ENCODE data around the gene CRY1. TPM values are rescaled to one million over a fixed set of nuclear protein-coding genes. Genes with fewer than 3 reads are reported as not detected.
A peak's percentile ranks its signal among the peaks of the same experiment; 100 is the strongest.

CRY1 gene
- total RNA-seq, 1 experiment from 2014 or later: 19.4 TPM

DNA sequence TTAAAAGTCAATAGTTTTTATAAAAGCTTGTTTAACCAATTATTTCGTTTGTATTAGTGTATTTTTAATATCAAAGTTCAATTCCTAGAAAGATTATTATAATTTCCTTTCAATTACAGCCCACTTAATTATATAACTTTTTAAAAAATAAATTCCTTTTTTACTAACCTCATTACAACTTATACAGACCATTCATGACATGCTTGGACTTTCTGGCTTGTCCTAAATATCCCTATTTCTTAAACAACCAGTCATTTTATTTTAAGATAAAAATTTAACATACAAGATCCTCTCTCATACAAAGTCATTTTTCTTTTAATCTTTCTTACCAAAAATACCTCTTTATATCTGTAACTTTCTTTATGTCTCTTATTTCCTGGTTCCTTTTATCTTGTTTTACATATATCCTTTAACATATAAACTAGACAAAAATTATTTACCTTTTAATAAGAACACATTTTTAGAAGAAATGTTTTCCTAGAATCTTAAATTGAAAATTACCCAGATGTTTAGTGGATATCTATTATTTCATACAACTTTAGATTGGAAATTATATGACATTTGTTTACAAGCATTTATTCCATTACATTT, 148.0 kb downstream of the CRY1 start:
- intact Hi-C loops (cut with micrococcal nuclease; ENCODE audit: unreplicated experiment): no loop called here
- BruUV-seq (replicated peaks): no TSS peak
- peaks cover 30% of the 10 kb centered on the region for H3K9me3 ChIP-seq
- no peak overlapping the region for H3K4me3 ChIP-seq (ENCODE audit: low read depth, low read length)
- peaks cover 4% of the 10 kb centered on the region for H3K27me3 Mint-ChIP-seq (ENCODE audit: insufficient read depth, unreplicated experiment)
- TF ChIP-seq, protein P1, sequence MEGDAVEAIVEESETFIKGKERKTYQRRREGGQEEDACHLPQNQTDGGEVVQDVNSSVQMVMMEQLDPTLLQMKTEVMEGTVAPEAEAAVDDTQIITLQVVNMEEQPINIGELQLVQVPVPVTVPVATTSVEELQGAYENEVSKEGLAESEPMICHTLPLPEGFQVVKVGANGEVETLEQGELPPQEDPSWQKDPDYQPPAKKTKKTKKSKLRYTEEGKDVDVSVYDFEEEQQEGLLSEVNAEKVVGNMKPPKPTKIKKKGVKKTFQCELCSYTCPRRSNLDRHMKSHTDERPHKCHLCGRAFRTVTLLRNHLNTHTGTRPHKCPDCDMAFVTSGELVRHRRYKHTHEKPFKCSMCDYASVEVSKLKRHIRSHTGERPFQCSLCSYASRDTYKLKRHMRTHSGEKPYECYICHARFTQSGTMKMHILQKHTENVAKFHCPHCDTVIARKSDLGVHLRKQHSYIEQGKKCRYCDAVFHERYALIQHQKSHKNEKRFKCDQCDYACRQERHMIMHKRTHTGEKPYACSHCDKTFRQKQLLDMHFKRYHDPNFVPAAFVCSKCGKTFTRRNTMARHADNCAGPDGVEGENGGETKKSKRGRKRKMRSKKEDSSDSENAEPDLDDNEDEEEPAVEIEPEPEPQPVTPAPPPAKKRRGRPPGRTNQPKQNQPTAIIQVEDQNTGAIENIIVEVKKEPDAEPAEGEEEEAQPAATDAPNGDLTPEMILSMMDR (IDR thresholded peaks at IDR 0.05; ENCODE audit: insufficient read depth in 1 of 2, low read depth in 1 of 2, low read length in 1 of 2, severe bottlenecking in 1 of 2, unreplicated experiment in 1 of 2): no peak
- H3K9me3 Mint-ChIP-seq (ENCODE audit: unreplicated experiment): peaks cover 27% of the 10 kb centered on the region
- H3K4me1 ChIP-seq: peaks cover 5% of the 10 kb centered on the region; the same call in 1 of the 2 replicates
- peaks cover 9% of the 10 kb centered on the region for H3K4me1 Mint-ChIP-seq (ENCODE audit: low read depth, unreplicated experiment)
- H3K4me3 Mint-ChIP-seq (ENCODE audit: unreplicated experiment): no peak overlapping the region
- no peaks in the 10 kb centered on the region for H3K27me3 ChIP-seq (replicated peaks; ENCODE audit: control insufficient read depth, insufficient read depth, low read length)
- no peak overlapping the region for H3K27ac Mint-ChIP-seq (ENCODE audit: unreplicated experiment)
- peak in 1 of 2 experiments; percentile 5 for DNase-seq
- POLR2A ChIA-PET: no interaction called here
- H3K36me3 Mint-ChIP-seq (ENCODE audit: insufficient read depth, unreplicated experiment): no peaks in the 10 kb centered on the region
- no peaks in the 10 kb centered on the region for H3K36me3 ChIP-seq (ENCODE audit: control insufficient read depth, insufficient read depth, low read length)
- CTCF ChIA-PET: no interaction called here

DNA sequence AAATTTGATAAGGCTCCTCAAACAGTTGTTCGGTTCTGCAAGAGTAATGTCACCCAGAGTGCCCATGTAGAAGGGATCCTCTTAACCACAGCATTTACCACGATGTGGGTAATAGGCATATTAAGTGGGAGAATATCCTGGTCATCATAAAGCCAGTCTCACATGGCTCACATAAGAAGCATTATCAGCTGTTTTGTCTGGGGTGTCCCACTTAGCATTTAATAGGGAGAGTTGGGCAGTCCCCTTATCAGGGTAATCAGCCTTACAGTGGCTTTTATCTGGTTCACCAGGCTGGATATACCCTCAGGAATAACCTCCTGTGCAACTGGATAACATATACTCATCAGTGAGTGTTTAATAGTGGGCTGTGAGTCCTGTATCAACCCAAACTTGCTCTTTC, 150.6 kb downstream of the CRY1 start:
- Mint-ChIP-seq H3K9me3 (ENCODE audit: unreplicated experiment) (peaks cover 11% of the 10 kb centered on the region), H3K4me3 (ENCODE audit: unreplicated experiment) (no peak overlapping the region), H3K4me1 (ENCODE audit: low read depth, unreplicated experiment) (peaks cover 9% of the 10 kb centered on the region), H3K27ac (ENCODE audit: unreplicated experiment) (no peak overlapping the region), H3K36me3 (ENCODE audit: insufficient read depth, unreplicated experiment) (no peaks in the 10 kb centered on the region), H3K27me3 (ENCODE audit: insufficient read depth, unreplicated experiment) (no peaks in the 10 kb centered on the region)
- Histone ChIP-seq H3K36me3 (ENCODE audit: control insufficient read depth, insufficient read depth, low read length) (no peaks in the 10 kb centered on the region), H3K4me1 (peaks cover 5% of the 10 kb centered on the region; the same call in 1 of the 2 replicates), H3K27me3 (replicated peaks; ENCODE audit: control insufficient read depth, insufficient read depth, low read length) (no peaks in the 10 kb centered on the region), H3K9me3 (peaks cover 24% of the 10 kb centered on the region), H3K4me3 (ENCODE audit: low read depth, low read length) (no peak overlapping the region)
- no TSS peak for BruUV-seq (replicated peaks)
- ChIA-PET CTCF (interaction anchor here (1.6 kb wide), 1 partner anchor 13 kb away, joined by 7 read pairs; the partner anchor contains the start of gene TMEM263), POLR2A (no interaction called here)
- intact Hi-C loops (cut with micrococcal nuclease; ENCODE audit: unreplicated experiment): no loop called here
- TF ChIP-seq, protein P1 (IDR thresholded peaks at IDR 0.05; ENCODE audit: insufficient read depth in 1 of 2, low read depth in 1 of 2, low read length in 1 of 2, severe bottlenecking in 1 of 2, unreplicated experiment in 1 of 2): no peak
- no peak for DNase-seq

DNA sequence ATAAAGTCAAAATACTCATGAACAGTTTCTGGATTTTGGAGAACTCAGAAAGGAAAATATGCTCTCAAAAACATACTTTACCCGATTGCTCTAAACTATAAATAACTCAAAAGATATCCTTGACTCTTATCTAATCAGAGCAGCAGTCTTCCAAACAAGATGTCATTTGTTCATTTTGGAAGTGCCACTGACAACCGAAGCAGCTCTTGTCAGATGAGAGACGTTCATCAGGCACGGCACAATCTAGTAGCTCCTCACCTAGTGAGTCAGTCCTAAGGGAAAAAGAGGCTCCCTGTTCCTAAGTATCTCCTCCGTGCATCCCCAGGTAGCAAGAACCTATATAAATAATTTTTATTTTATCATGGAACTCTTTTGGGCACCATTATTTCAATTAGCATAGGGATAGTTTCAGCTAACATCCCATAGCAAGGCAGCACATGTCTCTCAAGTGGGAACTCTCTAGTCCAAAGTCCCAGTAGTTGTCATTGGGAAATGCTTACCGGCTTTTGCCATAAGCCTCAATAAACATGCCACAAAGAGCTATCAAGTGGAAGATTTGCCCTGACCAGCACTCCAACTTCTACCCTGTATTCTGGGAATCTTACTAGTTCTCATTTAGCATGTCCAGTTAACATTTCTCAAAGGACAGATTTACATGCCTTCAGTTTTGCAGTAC, 151.7 kb downstream of the CRY1 start:
- Mint-ChIP-seq H3K36me3 (ENCODE audit: insufficient read depth, unreplicated experiment) (no peaks in the 10 kb centered on the region), H3K4me1 (ENCODE audit: low read depth, unreplicated experiment) (peaks cover 9% of the 10 kb centered on the region), H3K4me3 (ENCODE audit: unreplicated experiment) (no peak overlapping the region), H3K27ac (ENCODE audit: unreplicated experiment) (no peak overlapping the region), H3K9me3 (ENCODE audit: unreplicated experiment) (peaks cover 9% of the 10 kb centered on the region), H3K27me3 (ENCODE audit: insufficient read depth, unreplicated experiment) (no peaks in the 10 kb centered on the region)
- Histone ChIP-seq H3K36me3 (ENCODE audit: control insufficient read depth, insufficient read depth, low read length) (no peaks in the 10 kb centered on the region), H3K4me3 (ENCODE audit: low read depth, low read length) (no peak overlapping the region), H3K9me3 (peaks cover 24% of the 10 kb centered on the region), H3K4me1 (peaks cover 5% of the 10 kb centered on the region; the same call in 1 of the 2 replicates), H3K27me3 (replicated peaks; ENCODE audit: control insufficient read depth, insufficient read depth, low read length) (no peaks in the 10 kb centered on the region)
- intact Hi-C loops (cut with micrococcal nuclease; ENCODE audit: unreplicated experiment): no loop called here
- BruUV-seq (replicated peaks): no TSS peak
- ChIA-PET POLR2A (interaction anchor here (1.3 kb wide), 1 partner anchor 14 kb away, joined by 12 read pairs; the partner anchor contains the start of gene TMEM263), CTCF (interaction anchor here (0.5 to 1.6 kb wide), 2 partner anchors 10 to 14 kb away, joined by 3 to 7 read pairs; partner anchors contain the start of gene TMEM263)
- DNase-seq: peak in 1 of 2 experiments; percentile 24
- TF ChIP-seq, protein P1 (IDR thresholded peaks at IDR 0.05; ENCODE audit: insufficient read depth in 1 of 2, low read depth in 1 of 2, low read length in 1 of 2, severe bottlenecking in 1 of 2, unreplicated experiment in 1 of 2): no peak

Other genes with a start within 250 kb of the CRY1 start
- gene TMEM263, start 137.6 kb downstream of the CRY1 start, total RNA-seq (2022): 31.6 and 32.7 TPM in 2 replicates
- gene MTERF2, start 106.4 kb downstream of the CRY1 start, total RNA-seq (2022): 9.8 and 10.1 TPM in 2 replicates